Stomach (tissue), 9 donors: ENCODE results near the gene EIF4EBP2. TPM values are rescaled to one million over a fixed set of nuclear protein-coding genes. Genes with fewer than 3 reads are reported as not detected.
A peak's percentile ranks its signal among the peaks of the same experiment; 100 is the strongest.

Experiments used
- DNase-seq, 2 donors: peaks; one replicate each; pipeline versions ENCODE4 v3.0.0 to v3.0.0-alpha.2; 2013 to 2019
- H3K27ac ChIP-seq, 5 donors: fragments of 200-600 bp in 4 of 5; sonication (generic) in 4 of 5; one replicate each; pipeline ENCODE4 v1.5.1; 2013 to 2019; ENCODE audit warnings: mild to moderate bottlenecking in 1 of 5, moderate library complexity in 1 of 5
- H3K27me3 ChIP-seq, 3 donors: fragments of 200-600 bp; sonication (generic); one replicate each; pipeline ENCODE4 v1.5.1; 2017 to 2019; ENCODE audit warnings: mixed run types in 1 of 3
- H3K36me3 ChIP-seq, 4 donors: fragments of 200-600 bp; sonication (generic); 1 replicate in 3 of 4; 2 replicates in 1 of 4; pipeline ENCODE4 v1.5.1; 2016 to 2019
- H3K4me1 ChIP-seq, 4 donors: fragments of 200-600 bp; sonication (generic); one replicate each; pipeline ENCODE4 v1.5.1; 2016 to 2019
- H3K4me3 ChIP-seq, 4 donors: fragments of 200-600 bp; sonication (generic) in 3 of 4; one replicate each; pipeline ENCODE4 v1.5.1; 2016 to 2019; ENCODE audit warnings: mild to moderate bottlenecking in 1 of 4
- H3K9me3 ChIP-seq, 4 donors: fragments of 200-600 bp; sonication (generic); one replicate each; pipeline ENCODE4 v1.5.1; 2016 to 2019
- CTCF ChIP-seq, 7 experiments: fragments of 450-650 bp in 4 of 7; fragments of 200-600 bp in 3 of 7; sonication (generic) in 3 of 7; IDR thresholded peaks; one replicate each; pipeline ENCODE4 v1.5.1; 2016 to 2019; ENCODE audit warnings: antibody characterized with exemption in 7 of 7, control low read depth in 2 of 7, mild to moderate bottlenecking in 1 of 7
- EP300 ChIP-seq: sonication (generic); formaldehyde crosslinking; IDR thresholded peaks from one replicate; pipeline ENCODE4 v1.6.1; 2017; ENCODE audit warnings: antibody characterized with exemption
- POLR2A ChIP-seq, 4 donors: fragments of 450-650 bp; IDR thresholded peaks; one replicate each; pipeline ENCODE4 v1.6.1; 2016; ENCODE audit warnings: antibody characterized with exemption in 4 of 4, control low read depth in 2 of 4, mild to moderate bottlenecking in 1 of 4, moderate library complexity in 1 of 4
- POLR2AphosphoS5 ChIP-seq, 3 donors: sonication (generic); formaldehyde crosslinking; IDR thresholded peaks; one replicate each; pipeline ENCODE4 v1.6.1; 2016; ENCODE audit warnings: antibody characterized with exemption in 3 of 3
- WGBS, 5 donors: extraction: QIAGEN DNeasy Blood & Tissue Kit in 3 of 5; methylation state at CpG; one replicate each; pipeline versions ENCODE4 v1.1.5 to v1.1.7; 2013 to 2018; 5-methylcytosine and 5-hydroxymethylcytosine counted together
- intact Hi-C: fragments of 100-400 bp; cut with DNase I; formaldehyde crosslinking; loops from one replicate; pipeline ENCODE4 v1.15.1; 2023; ENCODE audit warnings: low total_unique reads
- polyA plus RNA-seq, 3 donors: library from polyadenylated mRNA; stranded (reverse); fragments of 200-250 nt; gene quantifications; one replicate each; pipeline ENCODE4 v1.2.3, GENCODE V29; 2013
- total RNA-seq, 5 donors: library from RNA; depleted of rRNA; stranded (reverse); fragments of >200 nt; gene quantifications; one replicate each; pipeline versions ENCODE4 v1.1.0 to v1.2.3, GENCODE V29; 2014 to 2016
- donor health status: healthy with polysubstance abuse.
- donor health status: Bipolar disorder and iron deficiency.
- donor health status: healthy.

The EIF4EBP2 gene
- total and polyA plus RNA-seq, 8 donors: 18.9 to 74.7 (median 47.3) TPM

GRCh38 chr10:70409772-70410171, 5.8 kb downstream of the EIF4EBP2 start:
- intact Hi-C loops: no loop called here
- H3K27me3 ChIP-seq: no peaks in the 10 kb centered on the region
- H3K36me3 ChIP-seq: peaks cover 0 to 11% (median 5%) of the 10 kb centered on the region in 4 donors
- H3K27ac ChIP-seq: peak overlapping the region in 3 of 5 donors; percentile 4 to 100 (median 28)
- WGBS, 5 donors: 92 to 100% (median 99%) methylated on average over 3 of the region's 3 CpGs
- no peak overlapping the region for H3K4me3 ChIP-seq
- H3K9me3 ChIP-seq: no peaks in the 10 kb centered on the region
- DNase-seq: no peak
- TF ChIP-seq EP300 (no peak), POLR2AphosphoS5 (IDR thresholded peaks at IDR 0.05) (no peak), POLR2A (IDR thresholded peaks at IDR 0.05) (no peak), CTCF (IDR thresholded peaks at IDR 0.05) (no peak)
- peaks cover 39 to 85% (median 68%) of the 10 kb centered on the region in 4 donors for H3K4me1 ChIP-seq

GRCh38 chr10:70410608-70411007, 6.7 kb downstream of the EIF4EBP2 start:
- Histone ChIP-seq H3K4me1 (peaks cover 37 to 77% (median 61%) of the 10 kb centered on the region in 4 donors), H3K27ac (peak overlapping the region in 1 of 5 donors; percentile 100), H3K9me3 (no peaks in the 10 kb centered on the region), H3K4me3 (no peak overlapping the region), H3K36me3 (peaks cover 0 to 11% (median 5%) of the 10 kb centered on the region in 4 donors), H3K27me3 (no peaks in the 10 kb centered on the region)
- DNase-seq: no peak
- TF ChIP-seq EP300 (no peak), CTCF (IDR thresholded peaks at IDR 0.05) (no peak), POLR2A (IDR thresholded peaks at IDR 0.05) (no peak), POLR2AphosphoS5 (IDR thresholded peaks at IDR 0.05) (no peak)
- WGBS, 5 donors: 29 to 76% (median 57%) methylated on average over 1 of the region's 1 CpG
- intact Hi-C loops: no loop called here

GRCh38 chr10:70412356-70412755, 8.4 kb downstream of the EIF4EBP2 start:
- Histone ChIP-seq H3K4me1 (peaks cover 24 to 68% (median 49%) of the 10 kb centered on the region in 4 donors), H3K27me3 (no peaks in the 10 kb centered on the region), H3K4me3 (no peak overlapping the region), H3K36me3 (peaks cover 0 to 11% (median 5%) of the 10 kb centered on the region in 4 donors), H3K27ac (peak overlapping the region in 1 of 5 donors; percentile 42), H3K9me3 (no peaks in the 10 kb centered on the region)
- intact Hi-C loops: no loop called here
- TF ChIP-seq CTCF (IDR thresholded peaks at IDR 0.05) (no peak), EP300 (no peak), POLR2A (IDR thresholded peaks at IDR 0.05) (no peak), POLR2AphosphoS5 (IDR thresholded peaks at IDR 0.05) (no peak)
- no peak for DNase-seq
- WGBS, 5 donors: 82 to 92% (median 86%) methylated on average over 4 of the region's 4 CpGs

- TF ChIP-seq POLR2A (IDR thresholded peaks at IDR 0.05): no peak
- no peak for TF ChIP-seq POLR2AphosphoS5 (IDR thresholded peaks at IDR 0.05)
- no peak for TF ChIP-seq CTCF (IDR thresholded peaks at IDR 0.05)
- TF ChIP-seq EP300: no peak
- no peaks in the 10 kb centered on the region for H3K9me3 ChIP-seq
- 91 to 100% (median 96%) methylated on average over 1 of the region's 1 CpG for WGBS, 5 donors
- peaks cover 27 to 32% (median 29%) of the 10 kb centered on the region in 4 donors for H3K36me3 ChIP-seq
- peak overlapping the region in 2 of 5 donors; percentile 2 to 37 for H3K27ac ChIP-seq
- no peak overlapping the region for H3K4me3 ChIP-seq
- H3K27me3 ChIP-seq: no peaks in the 10 kb centered on the region
- H3K4me1 ChIP-seq: peaks cover 0 to 49% (median 13%) of the 10 kb centered on the region in 4 donors
- intact Hi-C loops: no loop called here
- no peak for DNase-seq
Observed at GRCh38 chr10:70417568-70417967, 13.6 kb downstream of the EIF4EBP2 start.
